ENCODE data around the gene SLIT2. TPM values are rescaled to one million over a fixed set of nuclear protein-coding genes. Genes with fewer than 3 reads are reported as not detected.

The SLIT2 gene
- total and polyA plus RNA-seq, 10 donors, result 1.3 to 128 (median 57.2) TPM

- WGBS, 5 donors, result 80 to 94% (median 86%) methylated on average over 6 of the region's 6 CpGs
- H3K36me3 ChIP-seq, result no peaks in the 10 kb centered on the region
- no peak overlapping the region for H3K27ac ChIP-seq
- H3K27me3 ChIP-seq (replicated peaks in 1 of 7), result no peaks in the 10 kb centered on the region
- intact Hi-C loops (cut with DNase I; ENCODE audit: low total_unique reads), result no loop called here
- TF ChIP-seq POLR2AphosphoS5 (IDR thresholded peaks at IDR 0.05) (no peak), CTCF (IDR thresholded peaks at IDR 0.05 in 8 of 11, conservative IDR thresholded peaks at IDR 0.05 in 3 of 11) (no peak), POLR2A (IDR thresholded peaks at IDR 0.05) (no peak)
- DNase-seq, result no peak
- H3K4me1 ChIP-seq, result peaks cover 0 to 6% (median 0%) of the 10 kb centered on the region in 6 donors
- no peak overlapping the region for H3K4me3 ChIP-seq
- no peaks in the 10 kb centered on the region for H3K9me3 ChIP-seq
These were observed 46.1 kb downstream of the SLIT2 start for GRCh38 chr4:20297783-20298182.

DNA sequence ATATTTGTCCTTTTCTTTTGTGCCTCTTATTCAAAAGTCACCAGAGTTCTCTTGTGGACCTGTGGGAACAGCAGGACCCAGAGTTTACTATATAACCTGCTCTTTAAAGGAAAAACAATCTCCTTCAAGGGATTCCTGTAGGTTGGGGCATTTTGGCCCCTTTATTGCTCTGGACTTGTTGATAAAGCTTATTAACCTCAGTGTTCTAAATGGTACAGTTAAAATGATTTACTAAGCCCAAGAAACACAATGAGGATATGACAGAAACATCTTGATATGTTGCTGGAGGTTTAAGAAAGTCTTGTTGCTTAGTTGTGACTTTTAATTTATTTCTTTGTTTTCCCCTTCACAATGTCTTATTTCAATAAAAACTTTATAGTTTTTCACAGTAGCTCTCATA is 46.8 kb downstream of the SLIT2 start:
- Histone ChIP-seq H3K36me3 (no peaks in the 10 kb centered on the region), H3K4me1 (peaks cover 0 to 6% (median 0%) of the 10 kb centered on the region in 6 donors), H3K27ac (no peak overlapping the region), H3K9me3 (no peaks in the 10 kb centered on the region), H3K27me3 (replicated peaks in 1 of 7) (no peaks in the 10 kb centered on the region), H3K4me3 (no peak overlapping the region)
- DNase-seq, result no peak
- intact Hi-C loops (cut with DNase I; ENCODE audit: low total_unique reads), result no loop called here
- TF ChIP-seq POLR2A (IDR thresholded peaks at IDR 0.05) (no peak), POLR2AphosphoS5 (IDR thresholded peaks at IDR 0.05) (no peak), CTCF (IDR thresholded peaks at IDR 0.05 in 8 of 11, conservative IDR thresholded peaks at IDR 0.05 in 3 of 11) (no peak)

DNA sequence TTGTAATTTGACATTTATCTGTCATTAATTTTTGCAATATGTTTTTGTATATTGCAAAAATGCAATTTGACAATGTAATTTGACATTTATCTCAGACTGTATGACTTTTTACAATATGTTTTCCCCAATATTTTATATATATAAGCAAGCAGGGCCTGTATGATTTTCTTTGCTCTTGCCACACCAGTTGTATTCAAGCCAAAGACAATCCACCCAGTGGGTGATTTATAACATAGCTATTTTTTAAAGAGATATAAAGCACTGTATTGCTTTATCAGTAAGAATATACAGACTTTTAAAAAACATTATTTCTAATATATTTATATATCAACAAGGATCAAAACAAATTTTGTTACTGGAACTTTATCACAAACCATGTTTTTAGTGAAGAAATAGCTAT is 47.3 kb downstream of the SLIT2 start:
- Histone ChIP-seq H3K9me3 (no peaks in the 10 kb centered on the region), H3K4me1 (peaks cover 0 to 6% (median 0%) of the 10 kb centered on the region in 6 donors), H3K36me3 (no peaks in the 10 kb centered on the region), H3K27ac (no peak overlapping the region), H3K27me3 (replicated peaks in 1 of 7) (no peaks in the 10 kb centered on the region), H3K4me3 (no peak overlapping the region)
- DNase-seq, result no peak
- intact Hi-C loops (cut with DNase I; ENCODE audit: low total_unique reads), result no loop called here
- no peak for TF ChIP-seq POLR2A (IDR thresholded peaks at IDR 0.05)
- no peak for TF ChIP-seq POLR2AphosphoS5 (IDR thresholded peaks at IDR 0.05)
- TF ChIP-seq CTCF (IDR thresholded peaks at IDR 0.05 in 8 of 11, conservative IDR thresholded peaks at IDR 0.05 in 3 of 11), result no peak

DNA sequence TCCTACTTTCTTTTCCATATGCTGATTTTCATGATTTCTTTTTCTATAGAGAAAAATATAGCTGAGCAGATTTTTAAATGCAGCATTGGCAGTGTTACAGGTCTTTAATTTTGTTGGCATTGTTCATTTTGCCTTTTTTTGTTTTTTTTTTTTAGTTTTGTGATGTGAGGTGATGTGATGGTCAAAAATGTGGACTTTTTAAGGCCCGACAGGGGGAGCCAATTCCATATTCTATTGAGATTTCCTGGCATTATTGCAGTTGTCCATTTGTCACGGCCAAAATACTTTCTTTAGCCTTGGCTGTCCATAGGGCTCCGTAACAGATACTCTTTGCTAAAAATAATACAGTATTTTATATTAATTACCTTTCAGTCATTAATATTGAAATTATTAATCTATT is 47.8 kb downstream of the SLIT2 start:
- H3K27ac ChIP-seq, result no peak overlapping the region
- H3K4me1 ChIP-seq, result peaks cover 0 to 6% (median 0%) of the 10 kb centered on the region in 6 donors
- no peaks in the 10 kb centered on the region for H3K27me3 ChIP-seq (replicated peaks in 1 of 7)
- 28 to 54% (median 39%) methylated on average over 3 of the region's 3 CpGs for WGBS, 5 donors
- intact Hi-C loops (cut with DNase I; ENCODE audit: low total_unique reads), result no loop called here
- DNase-seq, result no peak
- H3K4me3 ChIP-seq, result no peak overlapping the region
- no peaks in the 10 kb centered on the region for H3K36me3 ChIP-seq
- no peaks in the 10 kb centered on the region for H3K9me3 ChIP-seq
- TF ChIP-seq POLR2AphosphoS5 (IDR thresholded peaks at IDR 0.05) (no peak), CTCF (IDR thresholded peaks at IDR 0.05 in 8 of 11, conservative IDR thresholded peaks at IDR 0.05 in 3 of 11) (peak in 5 of 11 experiments; percentile 26 to 46 (median 39)), POLR2A (IDR thresholded peaks at IDR 0.05) (no peak)

All from spleen (tissue), 11 donors.